Fibroblast of lung (primary cell): ENCODE data around the gene ABCC6. TPM values are rescaled to one million over a fixed set of nuclear protein-coding genes. Genes with fewer than 3 reads are reported as not detected.

ENCODE experiments used
- DNase-seq, 2 donors: peaks; one replicate each; pipeline versions ENCODE4 v3.0.0 to v3.0.0-alpha.2; 2010; ENCODE audit warnings: low read depth in 2 of 2
- H2AFZ ChIP-seq: 2 replicates; pipeline ENCODE4 v1.5.1; 2012; ENCODE audit warnings: low read length, control low read depth, inconsistent platforms
- H3K27ac ChIP-seq: 2 replicates; pipeline ENCODE4 v1.5.1; 2011; ENCODE audit warnings: low read length, control low read depth; ENCODE audit not compliant: insufficient read depth
- H3K27me3 ChIP-seq: 2 replicates; pipeline ENCODE4 v1.5.1; 2011; ENCODE audit warnings: mild to moderate bottlenecking, low read length; ENCODE audit not compliant: control insufficient read depth, insufficient read depth
- H3K36me3 ChIP-seq: 2 replicates; pipeline ENCODE4 v1.5.1; 2011; ENCODE audit warnings: low read length; ENCODE audit not compliant: control insufficient read depth, insufficient read depth
- H3K4me1 ChIP-seq: 2 replicates; pipeline ENCODE4 v1.5.1; 2011; ENCODE audit warnings: low read length; ENCODE audit not compliant: control insufficient read depth, insufficient read depth; ENCODE audit errors: extremely low read depth
- H3K4me2 ChIP-seq: 2 replicates; pipeline ENCODE4 v1.5.1; 2011; ENCODE audit warnings: low read length, control low read depth; ENCODE audit not compliant: insufficient read depth; ENCODE audit errors: extremely low read depth
- H3K4me3 ChIP-seq, 4 experiments: fragments of 200-600 bp in 1 of 4; sonication (generic) in 1 of 4; replicated peaks in 1 of 4; 2 replicates each; pipeline ENCODE4 v1.5.1; 2011 to 2016; ENCODE audit warnings: low read length in 4 of 4, low read depth in 3 of 4, mild to moderate bottlenecking in 3 of 4, control low read depth in 2 of 4, inconsistent platforms in 1 of 4, mixed read lengths in 1 of 4; ENCODE audit not compliant: insufficient read depth in 1 of 4; ENCODE audit errors: control extremely low read depth in 1 of 4
- H3K79me2 ChIP-seq: 2 replicates; pipeline ENCODE4 v1.5.1; 2012; ENCODE audit warnings: mild to moderate bottlenecking, low read length, inconsistent platforms; ENCODE audit not compliant: control insufficient read depth, insufficient read depth
- H3K9ac ChIP-seq: 2 replicates; pipeline ENCODE4 v1.5.1; 2011; ENCODE audit warnings: mild to moderate bottlenecking, low read length, control low read depth; ENCODE audit not compliant: insufficient read depth
- H3K9me3 ChIP-seq: 2 replicates; pipeline ENCODE4 v1.5.1; 2012; ENCODE audit warnings: low read depth, low read length; ENCODE audit not compliant: control insufficient read depth, insufficient read depth
- H4K20me1 ChIP-seq: 2 replicates; pipeline ENCODE4 v1.5.1; 2011; ENCODE audit warnings: low read length; ENCODE audit not compliant: control insufficient read depth, insufficient read depth; ENCODE audit errors: extremely low read depth
- EZH2 ChIP-seq: IDR thresholded peaks from 2 replicates; pipeline ENCODE4 v1.5.1; 2012; ENCODE audit warnings: low read length, control low read depth, mild to moderate bottlenecking; ENCODE audit errors: missing control alignments
- polyA plus RNA-seq, 2 donors: library from polyadenylated mRNA; depleted of rRNA in 1 of 2; stranded (reverse) in 1 of 2; unstranded in 1 of 2; fragments of >200 nt; gene quantifications; 2 replicates each; pipeline ENCODE4 v1.2.1, GENCODE V29; 2011 to 2012; ENCODE audit warnings: missing spikeins in 1 of 2
- total RNA-seq: library from RNA; depleted of rRNA; stranded (reverse); fragments of >200 nt; gene quantifications from 2 replicates; pipeline ENCODE4 v1.2.1, GENCODE V29; 2014
- TF ChIP-seq, protein P1 (sequence below), 2 donors: IDR thresholded peaks in 1 of 2; conservative IDR thresholded peaks in 1 of 2; 1 replicate in 1 of 2; 2 replicates in 1 of 2; pipeline ENCODE4 v1.5.1; 2011 to 2012; ENCODE audit warnings: low read length in 2 of 2, control low read depth in 1 of 2, inconsistent platforms in 1 of 2, low read depth in 1 of 2, mild to moderate bottlenecking in 1 of 2

ABCC6 gene
- total and polyA plus RNA-seq, 2 donors (not counting 1 experiment from before 2014, with no cell fraction given): 0.87 to 6.3 TPM

- Histone ChIP-seq H4K20me1 (no peaks in the 10 kb centered on the region), H3K4me2 (no peak overlapping the region), H3K9me3 (no peaks in the 10 kb centered on the region), H3K4me3 (no peak overlapping the region), H3K9ac (no peak overlapping the region), H3K27me3 (no peaks in the 10 kb centered on the region), H3K79me2 (no peaks in the 10 kb centered on the region), H2AFZ (no peak overlapping the region), H3K27ac (no peak overlapping the region), H3K4me1 (no peaks in the 10 kb centered on the region), H3K36me3 (peaks cover 35% of the 10 kb centered on the region)
- TF ChIP-seq, protein P1, sequence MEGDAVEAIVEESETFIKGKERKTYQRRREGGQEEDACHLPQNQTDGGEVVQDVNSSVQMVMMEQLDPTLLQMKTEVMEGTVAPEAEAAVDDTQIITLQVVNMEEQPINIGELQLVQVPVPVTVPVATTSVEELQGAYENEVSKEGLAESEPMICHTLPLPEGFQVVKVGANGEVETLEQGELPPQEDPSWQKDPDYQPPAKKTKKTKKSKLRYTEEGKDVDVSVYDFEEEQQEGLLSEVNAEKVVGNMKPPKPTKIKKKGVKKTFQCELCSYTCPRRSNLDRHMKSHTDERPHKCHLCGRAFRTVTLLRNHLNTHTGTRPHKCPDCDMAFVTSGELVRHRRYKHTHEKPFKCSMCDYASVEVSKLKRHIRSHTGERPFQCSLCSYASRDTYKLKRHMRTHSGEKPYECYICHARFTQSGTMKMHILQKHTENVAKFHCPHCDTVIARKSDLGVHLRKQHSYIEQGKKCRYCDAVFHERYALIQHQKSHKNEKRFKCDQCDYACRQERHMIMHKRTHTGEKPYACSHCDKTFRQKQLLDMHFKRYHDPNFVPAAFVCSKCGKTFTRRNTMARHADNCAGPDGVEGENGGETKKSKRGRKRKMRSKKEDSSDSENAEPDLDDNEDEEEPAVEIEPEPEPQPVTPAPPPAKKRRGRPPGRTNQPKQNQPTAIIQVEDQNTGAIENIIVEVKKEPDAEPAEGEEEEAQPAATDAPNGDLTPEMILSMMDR (conservative IDR thresholded peaks at IDR 0.05 in 1 of 2, IDR thresholded peaks at IDR 0.05 in 1 of 2; ENCODE audit: low read depth in 1 of 2, low read length in 2 of 2): no peak
- TF ChIP-seq EZH2: no peak
- DNase-seq: no peak
These were observed 82.8 kb downstream of the ABCC6 start for GRCh38 chr16:16140537-16140936.

DNA sequence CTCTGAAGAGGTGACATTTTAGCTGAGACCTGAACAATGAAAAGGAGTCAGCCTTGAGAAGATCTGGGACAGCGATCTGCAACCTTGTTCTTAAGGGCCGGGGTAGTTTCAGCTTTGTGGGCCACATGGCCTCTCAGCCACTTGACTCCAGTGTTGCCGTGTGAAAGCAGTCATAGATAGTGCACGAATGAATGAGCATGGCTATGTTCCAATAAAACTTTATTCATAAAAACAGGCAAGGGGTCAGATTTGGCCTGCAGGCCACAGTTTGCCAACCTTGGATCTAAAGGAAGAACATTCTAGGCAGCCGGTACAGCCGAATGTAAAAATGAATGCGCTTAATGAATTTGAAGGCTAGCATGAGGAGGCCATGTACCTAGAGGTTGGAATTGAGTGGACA, 83.5 kb downstream of the ABCC6 start:
- Histone ChIP-seq H3K9ac (no peak overlapping the region), H3K4me2 (no peak overlapping the region), H3K4me3 (no peak overlapping the region), H3K79me2 (no peaks in the 10 kb centered on the region), H3K36me3 (peaks cover 35% of the 10 kb centered on the region), H3K27ac (no peak overlapping the region), H4K20me1 (no peaks in the 10 kb centered on the region), H3K9me3 (no peaks in the 10 kb centered on the region), H2AFZ (no peak overlapping the region), H3K4me1 (no peaks in the 10 kb centered on the region), H3K27me3 (no peaks in the 10 kb centered on the region)
- TF ChIP-seq, protein P1 (conservative IDR thresholded peaks at IDR 0.05 in 1 of 2, IDR thresholded peaks at IDR 0.05 in 1 of 2; ENCODE audit: low read depth in 1 of 2, low read length in 2 of 2): no peak
- no peak for TF ChIP-seq EZH2
- DNase-seq: no peak

DNA sequence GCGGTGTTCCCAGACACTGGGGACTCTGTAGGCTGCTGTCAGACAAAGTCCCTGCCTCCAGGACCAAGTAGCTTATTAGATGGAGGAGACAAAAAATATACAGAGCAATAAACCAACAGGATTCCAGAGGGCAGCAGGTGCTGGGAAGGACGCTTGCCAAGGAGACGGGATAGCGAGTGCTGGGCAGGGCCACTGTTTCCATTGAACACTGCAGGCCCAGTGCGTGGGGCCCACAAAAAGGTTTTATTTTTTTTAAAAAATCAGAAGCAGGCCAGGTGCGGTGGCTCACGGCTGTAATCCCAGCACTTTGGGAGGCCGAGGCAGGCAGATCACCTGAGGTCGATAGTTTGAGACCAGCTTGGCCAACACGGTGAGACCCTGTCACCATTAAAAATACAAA, 84.2 kb downstream of the ABCC6 start:
- no peak for DNase-seq
- Histone ChIP-seq H2AFZ (no peak overlapping the region), H4K20me1 (no peaks in the 10 kb centered on the region), H3K27me3 (no peaks in the 10 kb centered on the region), H3K27ac (no peak overlapping the region), H3K4me2 (no peak overlapping the region), H3K9me3 (no peaks in the 10 kb centered on the region), H3K4me3 (no peak overlapping the region), H3K79me2 (no peaks in the 10 kb centered on the region), H3K36me3 (peaks cover 37% of the 10 kb centered on the region), H3K9ac (no peak overlapping the region), H3K4me1 (no peaks in the 10 kb centered on the region)
- TF ChIP-seq, protein P1 (conservative IDR thresholded peaks at IDR 0.05 in 1 of 2, IDR thresholded peaks at IDR 0.05 in 1 of 2; ENCODE audit: low read depth in 1 of 2, low read length in 2 of 2): no peak
